ENCODE data around the gene RANBP3.
"Not testable (repeated sequence)": the region's sequence is repeated elsewhere in the genome, so short reads cannot be mapped to it uniquely, and the experiment has no call there.

RANBP3 gene, protein sequence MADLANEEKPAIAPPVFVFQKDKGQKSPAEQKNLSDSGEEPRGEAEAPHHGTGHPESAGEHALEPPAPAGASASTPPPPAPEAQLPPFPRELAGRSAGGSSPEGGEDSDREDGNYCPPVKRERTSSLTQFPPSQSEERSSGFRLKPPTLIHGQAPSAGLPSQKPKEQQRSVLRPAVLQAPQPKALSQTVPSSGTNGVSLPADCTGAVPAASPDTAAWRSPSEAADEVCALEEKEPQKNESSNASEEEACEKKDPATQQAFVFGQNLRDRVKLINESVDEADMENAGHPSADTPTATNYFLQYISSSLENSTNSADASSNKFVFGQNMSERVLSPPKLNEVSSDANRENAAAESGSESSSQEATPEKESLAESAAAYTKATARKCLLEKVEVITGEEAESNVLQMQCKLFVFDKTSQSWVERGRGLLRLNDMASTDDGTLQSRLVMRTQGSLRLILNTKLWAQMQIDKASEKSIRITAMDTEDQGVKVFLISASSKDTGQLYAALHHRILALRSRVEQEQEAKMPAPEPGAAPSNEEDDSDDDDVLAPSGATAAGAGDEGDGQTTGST

DNA sequence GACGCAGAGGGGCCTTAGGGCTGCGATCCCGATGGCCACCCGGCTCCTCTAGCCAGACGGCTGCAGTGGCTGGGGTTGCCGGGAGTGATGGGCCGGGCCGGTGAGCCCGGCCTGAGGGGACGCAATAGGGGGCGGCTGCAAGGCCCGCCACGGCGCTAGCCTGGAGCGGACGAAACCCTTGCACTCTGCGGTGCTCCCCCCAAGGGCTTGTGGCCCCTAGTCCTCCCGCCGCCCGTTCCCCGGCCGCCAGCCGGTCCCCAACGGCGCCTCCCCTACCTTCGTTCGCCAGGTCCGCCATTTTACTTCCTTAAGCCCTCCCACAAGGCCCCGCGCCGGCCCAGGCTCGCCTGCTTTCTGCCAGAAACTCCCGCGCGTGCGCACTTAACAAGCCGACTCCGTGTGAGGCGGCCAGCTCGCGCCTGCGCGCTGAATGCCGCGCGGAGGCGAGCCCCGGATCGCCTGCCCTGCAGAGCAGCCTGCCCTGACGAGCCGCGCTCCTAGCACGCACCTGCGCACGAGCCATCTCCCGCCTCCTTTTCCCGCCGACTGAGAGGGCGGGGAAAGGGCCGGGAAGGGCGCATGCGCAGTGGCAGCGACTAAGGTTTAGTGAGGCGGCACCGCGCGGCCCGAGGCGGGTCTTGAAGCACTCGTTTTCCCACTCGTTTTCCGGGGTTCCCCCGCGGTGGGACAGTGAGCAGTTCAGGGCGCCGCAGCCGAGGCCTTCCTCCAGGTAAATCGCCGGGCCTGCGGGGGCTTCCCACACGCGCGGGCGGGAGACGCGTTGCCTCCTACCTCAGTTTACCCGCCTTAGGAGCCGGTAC lies at the start of gene RANBP3:
RANBP3 (minus strand) TSS at position 356 of the 821 bp plus-strand sequence; CDS start at position 298, 58 bp downstream.
- peak; percentile 97 to 99 for DNase-seq

DNA sequence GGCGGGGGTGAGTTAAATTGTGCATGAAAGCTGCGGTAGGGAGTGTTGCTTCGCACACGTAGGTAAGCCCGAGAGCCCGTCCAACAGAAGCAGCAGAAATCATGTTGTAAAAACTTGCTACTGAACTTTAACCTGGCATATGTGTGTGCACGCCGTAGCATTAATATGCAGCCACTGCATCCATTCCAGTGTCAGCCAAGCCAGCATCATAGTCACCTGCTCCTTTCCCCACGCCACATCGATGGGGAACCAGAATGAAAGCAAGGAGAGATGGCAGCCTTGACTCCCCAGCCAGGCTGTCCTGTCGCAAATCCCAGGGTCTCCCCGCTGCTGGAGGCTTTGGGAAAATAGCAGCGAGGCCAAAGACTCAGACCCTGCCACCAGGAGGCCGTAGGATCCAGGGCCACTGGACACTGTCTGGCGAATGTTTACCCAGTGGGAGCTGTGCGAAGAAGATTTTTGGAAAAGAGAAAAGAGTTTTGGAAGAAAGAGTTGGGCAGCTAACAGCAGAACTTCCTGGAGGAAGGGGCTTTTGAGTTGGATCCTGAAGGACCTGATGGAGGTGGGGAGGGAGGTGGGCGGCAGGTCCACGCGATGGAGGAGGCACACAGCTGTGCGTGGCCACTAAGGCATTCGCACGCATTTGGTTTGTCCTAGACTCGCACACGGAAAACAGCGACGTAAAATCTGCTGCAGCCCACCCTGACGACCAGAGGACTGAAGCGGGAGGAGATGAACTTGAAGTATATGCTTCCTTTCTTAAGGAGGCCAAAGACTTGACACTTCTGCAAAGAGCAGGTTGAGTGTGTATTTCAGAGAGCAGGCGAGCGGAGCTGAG lies 48.7 kb upstream of the RANBP3 start:
- no peak for DNase-seq

DNA sequence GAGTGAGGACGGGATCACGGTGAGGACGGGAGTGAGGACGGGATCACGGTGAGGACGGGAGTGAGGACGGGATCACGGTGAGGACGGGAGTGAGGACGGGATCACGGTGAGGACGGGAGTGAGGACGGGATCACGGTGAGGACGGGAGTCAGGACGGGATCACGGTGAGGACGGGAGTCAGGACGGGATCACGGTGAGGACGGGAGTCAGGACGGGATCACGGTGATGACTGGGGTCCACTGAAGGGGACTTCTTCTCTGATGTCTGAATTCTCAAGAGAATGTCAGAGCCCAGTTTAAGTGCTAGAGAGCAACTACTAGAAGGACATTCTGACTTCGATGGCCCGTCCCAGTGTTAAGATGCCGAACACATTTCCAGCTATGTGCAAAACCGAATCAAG lies 46.8 kb upstream of the RANBP3 start:
- DNase-seq: not testable (repeated sequence)

DNA sequence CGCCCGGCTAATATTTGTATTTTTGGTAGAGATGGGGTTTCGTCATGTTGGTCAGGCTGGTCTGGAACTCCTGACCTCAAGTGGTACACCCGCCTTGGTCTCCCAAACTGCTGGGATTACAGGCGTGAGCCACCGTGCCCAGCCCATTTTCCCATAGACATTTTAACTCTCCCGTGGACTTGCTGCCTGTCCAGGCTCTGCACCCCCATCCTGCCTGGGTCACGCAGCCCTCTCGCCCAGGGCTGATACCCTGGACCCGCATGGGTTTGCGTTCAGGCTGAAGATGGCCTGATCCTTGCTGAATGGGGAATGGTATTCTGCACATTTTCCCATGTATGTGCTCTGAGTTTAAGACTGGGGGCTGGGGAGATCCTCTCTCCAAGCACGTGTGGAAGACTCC lies 46.0 kb upstream of the RANBP3 start:
- DNase-seq: no peak

DNA sequence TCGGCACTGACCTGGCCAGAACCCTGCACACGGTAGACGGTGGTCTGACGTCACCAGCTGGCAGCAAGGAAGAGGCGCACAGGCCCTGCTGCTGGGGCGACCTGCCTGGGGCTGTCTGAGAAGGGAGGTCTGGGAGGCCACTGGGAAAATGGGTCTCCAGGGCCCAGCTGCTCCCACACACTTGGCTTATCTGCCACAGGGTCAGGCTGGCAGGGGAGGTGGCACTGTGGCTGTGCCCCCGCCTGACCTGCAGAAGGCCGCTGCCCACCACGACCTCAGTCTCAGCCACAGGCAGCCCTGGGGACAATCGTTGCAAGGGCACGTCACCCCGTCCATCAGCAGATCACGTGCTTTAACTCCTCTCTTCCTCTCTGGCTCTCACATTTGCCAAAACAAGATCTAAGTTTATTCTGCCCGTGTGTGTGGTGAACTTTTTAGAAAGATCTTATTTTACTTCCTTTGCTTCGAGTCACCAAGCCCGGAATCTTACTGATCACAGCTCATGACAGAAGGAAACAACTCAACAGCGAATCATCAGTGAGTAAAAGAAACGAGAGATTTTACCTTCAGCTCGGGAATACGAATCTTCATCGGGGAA lies 45.2 kb upstream of the RANBP3 start:
- DNase-seq: no peak

DNA sequence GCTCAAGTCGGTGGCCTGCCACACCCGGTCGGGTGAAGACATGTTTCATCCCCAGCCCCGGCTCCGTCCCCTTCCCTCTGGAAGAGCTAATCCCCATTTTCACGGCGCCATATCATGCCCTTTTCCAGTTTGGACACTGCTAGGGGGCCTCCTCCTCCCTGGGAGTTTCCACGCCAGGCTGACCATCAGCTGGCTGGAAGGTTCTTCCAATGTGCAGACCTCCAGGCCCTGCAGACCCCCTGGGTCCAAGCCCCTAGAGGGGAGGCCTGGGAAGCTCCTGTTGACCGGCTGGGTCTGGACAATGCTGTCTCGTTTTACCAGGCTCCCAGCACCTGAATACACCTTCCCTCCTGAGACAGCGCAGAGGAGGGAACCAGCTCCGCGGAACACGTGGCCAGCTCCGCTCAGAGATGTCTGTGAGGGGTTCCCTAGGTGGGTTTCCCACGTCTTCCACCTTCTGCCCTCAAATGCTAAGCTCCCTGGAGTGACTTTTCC lies 44.7 kb upstream of the RANBP3 start:
- DNase-seq: no peak

DNA sequence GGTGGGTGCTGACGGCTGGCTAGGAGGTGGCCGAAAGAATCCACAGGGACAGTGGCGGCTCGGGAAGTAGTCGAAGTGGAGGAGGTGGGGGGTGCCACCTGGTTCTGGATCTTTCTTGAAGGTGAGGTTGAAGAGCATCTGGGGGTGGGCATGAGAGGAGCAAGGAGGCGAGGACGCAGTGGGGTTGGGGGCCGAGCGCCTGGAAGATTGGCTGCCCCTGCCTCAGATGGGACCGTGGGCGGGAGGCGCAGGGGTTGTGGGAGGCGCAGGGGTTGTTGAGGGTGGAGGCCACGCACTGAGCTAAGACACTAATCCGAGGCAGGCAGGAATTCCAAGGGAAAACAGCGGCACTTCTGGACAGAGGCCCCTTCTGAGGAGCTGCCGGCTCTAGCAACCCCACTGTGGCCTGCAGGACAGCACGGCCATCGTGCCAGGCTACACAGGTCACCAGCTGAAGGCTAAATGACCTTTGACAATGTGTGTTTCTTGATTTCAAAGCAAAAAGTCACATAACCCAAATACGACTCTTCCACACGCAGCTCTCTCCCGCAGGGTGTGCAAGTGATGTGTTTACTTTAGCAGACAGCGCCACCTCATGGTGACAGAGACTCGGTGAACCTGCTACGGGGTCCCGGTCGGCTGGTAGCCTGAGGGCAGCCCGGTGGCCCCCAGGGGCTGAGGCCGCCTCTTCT lies 44.1 kb upstream of the RANBP3 start:
- DNase-seq: peak; percentile 75 to 82

DNA sequence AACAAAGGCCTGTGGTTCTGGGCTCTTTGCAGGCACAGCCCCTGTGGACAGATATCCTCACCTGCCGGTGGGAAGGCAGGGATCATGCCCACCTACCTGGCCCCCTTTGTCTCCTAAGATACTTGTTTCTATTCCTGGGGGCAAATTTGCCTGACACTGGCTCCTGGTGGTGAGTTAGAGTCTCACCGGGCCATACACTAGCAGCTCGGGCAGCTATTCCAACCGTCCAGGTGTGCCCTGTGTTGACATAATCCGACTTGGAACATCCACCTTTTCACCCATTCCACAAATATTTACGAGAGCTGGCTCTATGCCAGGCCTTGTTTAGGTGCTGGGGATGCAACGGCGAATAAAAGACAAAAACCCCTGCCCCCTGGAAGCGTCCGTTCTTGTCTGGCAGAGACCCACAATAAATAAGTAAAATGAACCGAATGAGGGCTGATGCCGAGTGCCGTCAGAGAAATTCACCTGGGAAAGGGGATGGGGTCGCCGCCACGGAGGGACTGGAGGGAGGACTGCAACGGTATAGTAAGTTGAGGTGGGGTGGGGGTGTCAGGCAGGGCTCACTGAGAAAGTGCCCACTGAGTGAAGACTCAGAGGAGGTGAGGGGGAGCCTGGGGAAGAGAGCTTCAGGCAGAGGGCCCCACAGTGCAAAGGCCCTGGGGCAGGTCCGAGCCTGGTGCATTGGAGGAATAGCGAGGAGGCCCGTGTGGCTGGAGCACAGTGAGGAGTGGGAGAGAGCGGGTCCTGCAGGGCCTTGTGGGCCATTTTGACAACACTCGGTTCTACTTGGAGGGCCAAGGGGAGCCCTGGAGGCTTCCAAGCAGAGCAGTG lies 43.2 kb upstream of the RANBP3 start:
- no peak for DNase-seq

DNA sequence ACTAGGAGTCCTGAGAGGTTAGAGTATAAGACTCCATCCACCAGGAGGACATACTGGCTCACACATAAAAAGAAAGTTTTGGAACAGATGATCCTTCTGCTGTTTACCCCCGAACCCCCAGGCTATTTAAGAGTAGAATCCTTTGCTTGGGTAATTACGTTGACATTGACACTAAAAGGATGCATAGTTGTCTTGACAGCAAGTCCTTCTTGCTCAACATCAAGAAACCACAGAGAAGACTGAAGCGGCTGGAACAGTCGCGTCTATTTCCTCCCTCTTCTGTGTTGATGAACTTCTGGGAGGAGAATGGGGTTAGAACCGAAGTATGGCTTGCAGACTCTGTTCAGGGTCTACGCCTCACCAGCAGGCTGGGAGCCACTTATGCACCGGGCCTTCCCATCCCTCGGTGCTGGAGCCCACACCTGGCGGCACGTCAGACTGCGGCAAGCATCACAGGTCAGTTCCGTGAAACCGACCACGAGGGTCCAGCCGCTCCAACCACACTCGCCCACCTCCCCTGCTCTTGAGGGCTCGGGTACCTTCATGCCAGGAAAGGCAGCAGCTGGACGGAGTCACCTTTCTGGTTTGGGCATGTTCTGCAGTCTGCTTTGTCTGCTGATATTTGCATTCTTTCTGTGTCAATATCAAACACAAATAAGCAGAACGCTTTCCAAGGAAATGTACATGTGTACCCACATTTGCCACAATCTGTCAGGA lies 42.4 kb upstream of the RANBP3 start:
- no peak for DNase-seq

DNA sequence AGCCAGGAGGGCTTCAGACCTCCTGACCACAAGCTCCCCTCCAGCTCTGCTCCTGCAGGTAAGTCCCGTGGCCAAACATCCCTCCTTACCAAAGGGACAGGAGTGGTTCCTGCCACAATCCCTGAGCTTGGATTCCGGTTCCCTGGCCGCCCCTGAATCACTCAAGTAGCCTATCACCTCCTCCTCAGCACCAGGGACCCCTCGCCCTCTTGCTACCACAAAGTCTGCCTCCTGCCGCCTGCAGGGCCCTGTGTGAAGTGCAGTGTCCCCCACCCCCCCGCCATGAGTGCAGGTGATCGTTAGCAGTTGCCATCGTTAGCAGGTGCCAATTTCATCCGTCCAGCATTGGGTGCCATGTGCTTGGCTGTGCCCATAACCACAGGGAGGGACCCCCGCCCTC lies 40.8 kb upstream of the RANBP3 start:
- no peak for DNase-seq

DNA sequence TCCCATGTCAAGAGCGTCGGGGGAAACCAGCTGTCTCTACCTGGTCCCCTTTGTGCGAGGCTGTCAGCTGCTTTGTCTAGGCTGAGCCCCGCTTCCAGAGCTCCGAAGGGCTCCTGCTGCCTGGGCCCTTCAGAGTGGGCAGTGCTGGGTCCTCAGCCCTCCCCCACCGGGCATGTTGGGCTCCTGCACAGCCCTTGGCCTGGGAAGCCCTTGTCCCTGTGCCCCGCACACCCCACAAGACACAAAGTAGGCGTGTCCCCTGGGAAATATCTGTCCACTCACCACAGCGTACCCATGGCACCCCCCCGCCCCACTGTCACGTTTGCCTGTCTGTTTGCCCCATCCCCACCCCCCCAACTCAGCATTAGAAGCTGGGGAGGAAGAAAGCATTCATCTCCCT lies 39.6 kb upstream of the RANBP3 start:
- no peak for DNase-seq

DNA sequence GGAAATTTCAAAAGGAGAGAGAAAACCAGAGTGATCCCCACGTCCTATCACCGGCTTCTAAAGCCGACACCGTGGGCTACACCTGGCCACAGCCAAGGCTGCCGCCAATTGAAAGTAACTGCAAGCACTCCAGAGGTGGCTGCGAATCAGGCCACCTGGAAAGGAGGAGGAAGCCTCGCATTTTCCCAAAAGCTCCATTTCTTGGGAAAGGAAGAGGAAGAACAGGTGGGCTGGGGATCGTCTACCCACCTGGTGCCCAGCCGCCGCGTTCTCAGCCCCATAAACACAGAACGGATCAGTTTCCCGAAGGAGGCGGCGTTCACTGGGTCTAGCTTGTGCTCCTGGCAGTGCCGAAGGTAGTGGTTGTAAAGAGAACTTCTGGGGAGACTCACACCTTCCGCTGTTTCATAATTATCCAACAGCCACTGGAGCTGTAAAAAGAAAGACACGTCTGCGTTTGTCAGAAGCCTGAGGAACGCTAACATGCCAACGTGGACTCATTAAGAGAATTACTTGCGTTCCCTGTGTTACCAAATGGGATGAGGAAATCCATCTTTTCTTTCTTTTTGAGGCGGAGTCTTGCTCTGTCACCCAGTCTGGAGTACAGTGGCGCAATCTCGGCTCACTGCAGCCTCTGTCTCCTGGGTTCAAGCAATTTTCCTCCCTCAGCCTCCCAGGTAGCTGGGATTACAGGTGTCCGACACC lies 38.1 kb upstream of the RANBP3 start:
- no peak for DNase-seq

DNA sequence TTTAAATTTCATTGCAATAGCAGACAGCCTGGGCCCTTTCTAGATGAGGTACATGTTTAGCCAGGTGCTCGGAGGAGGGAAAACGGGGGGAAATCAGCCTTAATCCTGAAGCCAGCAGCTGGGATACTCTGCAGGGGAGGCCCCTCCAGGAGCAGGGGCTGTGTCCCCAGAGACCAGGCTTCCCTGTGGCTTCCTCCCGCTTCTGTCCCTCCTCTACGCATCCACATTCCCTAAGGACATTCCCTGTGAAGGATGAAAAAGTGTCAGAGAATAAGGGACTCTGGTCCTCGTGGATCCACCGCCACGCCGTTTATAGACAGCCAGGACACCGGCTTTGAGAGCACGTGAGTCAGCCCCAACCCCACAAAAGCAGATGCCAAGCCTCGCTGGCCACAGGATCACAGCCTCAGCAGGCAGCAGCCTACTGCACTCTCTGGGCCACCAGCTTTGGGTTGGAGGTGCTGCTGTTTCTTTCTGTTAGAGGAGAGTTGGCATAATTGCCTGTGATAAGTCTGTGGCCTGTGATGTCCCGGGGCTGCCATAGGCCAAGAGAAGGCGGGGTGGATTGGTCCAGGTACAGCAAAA lies 36.7 kb upstream of the RANBP3 start:
- DNase-seq: no peak

DNA sequence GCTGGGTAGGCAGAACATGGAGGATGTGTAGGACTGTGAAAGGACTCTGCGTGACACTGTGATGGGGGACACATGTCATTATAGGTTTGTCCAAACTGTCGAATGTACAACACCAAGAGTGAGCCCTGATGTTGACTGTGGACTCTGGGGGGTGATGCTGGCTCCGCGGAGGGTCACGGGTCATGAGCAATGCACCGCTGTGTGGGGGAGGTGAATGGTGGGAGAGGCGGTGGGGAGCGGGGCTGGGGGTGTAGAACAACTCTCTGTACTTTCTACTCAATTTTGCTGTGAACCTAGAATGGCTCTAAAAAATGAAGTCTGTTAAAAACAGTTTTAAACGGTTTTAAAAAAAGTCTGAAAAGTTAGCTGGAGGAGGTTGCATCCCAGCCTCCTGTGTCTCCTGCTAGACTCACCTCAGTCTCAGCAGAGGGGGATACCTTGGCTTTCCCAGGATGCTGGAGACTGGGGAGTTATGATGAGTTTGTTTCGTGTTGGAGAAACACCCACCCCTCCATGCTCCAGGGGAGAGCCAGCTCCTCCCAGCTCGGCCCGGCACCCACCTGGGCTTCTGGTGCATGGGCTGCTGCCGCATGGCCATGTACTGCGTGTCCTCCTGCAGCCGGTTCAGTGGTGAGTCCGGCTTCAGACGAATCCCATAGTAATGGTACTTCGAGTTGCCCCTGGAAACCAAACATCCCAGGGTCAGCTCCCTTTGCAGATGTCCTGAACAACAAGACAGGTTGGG lies 34.7 kb upstream of the RANBP3 start:
- no peak for DNase-seq

DNA sequence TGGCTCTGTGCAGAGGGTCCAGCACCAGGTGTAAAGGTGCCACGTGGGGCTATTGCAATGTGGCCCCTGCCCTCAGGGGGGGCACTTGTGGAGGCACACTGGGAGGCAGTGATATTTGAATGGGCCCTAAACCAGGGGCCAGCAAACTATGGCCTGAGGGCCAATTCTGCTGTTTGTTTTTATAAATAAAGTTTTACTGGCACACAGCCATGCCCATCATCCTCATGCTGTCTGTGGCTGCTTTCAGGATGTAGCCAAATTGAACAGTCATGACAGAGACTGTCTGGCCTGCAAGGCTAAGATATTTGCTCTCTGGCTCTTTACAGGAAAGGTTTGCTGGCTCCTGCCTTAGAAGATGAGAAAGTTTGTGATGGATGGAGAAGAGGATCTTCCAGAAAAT lies 33.9 kb upstream of the RANBP3 start:
- DNase-seq: no peak

DNA sequence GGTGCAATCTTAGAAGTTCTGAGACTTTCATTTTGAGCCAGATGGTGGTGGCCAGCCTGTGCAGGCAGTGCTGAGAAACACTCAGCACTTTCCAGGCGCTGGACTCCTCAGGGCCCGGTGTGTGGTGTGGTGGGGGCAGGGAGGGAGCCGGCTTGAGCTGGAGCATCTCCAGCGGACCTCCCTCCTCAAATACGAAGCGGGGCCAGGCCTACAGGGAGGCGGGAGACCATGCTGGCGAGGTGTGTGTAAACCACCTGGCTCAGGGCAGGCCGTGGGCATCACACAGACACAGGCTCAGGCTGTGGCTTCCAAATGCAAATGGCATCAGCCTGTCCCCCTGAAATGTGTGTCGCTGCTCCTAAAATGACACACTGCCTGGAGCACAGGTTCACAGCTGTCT lies 33.3 kb upstream of the RANBP3 start:
- DNase-seq: no peak

DNA sequence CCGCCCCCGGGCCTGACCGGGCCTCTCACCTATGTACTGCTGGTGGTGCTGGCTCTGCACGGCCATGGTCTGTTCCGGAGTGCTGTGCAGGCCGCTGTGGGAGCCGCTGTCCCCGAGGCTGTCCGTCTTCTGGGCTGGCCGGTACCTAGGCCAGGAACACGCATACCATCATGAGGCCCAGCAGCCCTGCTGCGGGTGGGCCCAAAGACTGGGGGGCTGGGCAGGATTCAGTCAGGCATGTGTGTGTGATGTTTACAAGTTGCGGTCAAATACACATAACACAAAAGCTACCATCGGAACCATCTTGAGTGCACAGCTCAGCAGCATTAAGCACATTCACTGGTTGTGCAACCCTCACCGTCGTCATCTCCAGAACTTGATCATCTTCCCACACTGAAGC lies 32.2 kb upstream of the RANBP3 start:
- no peak for DNase-seq

DNA sequence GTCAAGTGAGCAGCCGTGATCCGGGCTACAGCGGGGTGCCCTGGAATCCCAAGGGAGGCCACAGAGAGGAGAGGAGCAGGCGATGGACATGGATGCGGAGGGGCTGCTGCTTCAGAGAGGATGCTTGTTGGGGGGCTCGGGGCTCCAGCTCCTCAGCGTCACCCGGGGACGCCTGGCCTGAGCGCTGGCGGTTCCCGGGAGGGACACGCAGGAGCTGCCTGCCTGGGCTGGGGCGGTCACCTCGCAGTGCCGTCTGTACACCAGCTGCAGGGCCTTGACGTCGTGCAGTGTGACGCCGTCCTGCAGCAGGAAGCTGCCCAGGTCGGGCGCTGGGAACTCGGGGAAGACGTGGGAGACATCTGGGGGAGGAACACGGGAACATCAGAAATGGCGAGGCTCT lies 29.9 kb upstream of the RANBP3 start:
- no peak for DNase-seq

Data from activated CD4-positive, alpha-beta T cell treated with anti-CD3 and anti-CD28 coated beads for 4 hours (primary cell).